H1 (cell line): ENCODE results near the gene PPP2R3B. TPM values are rescaled to one million over a fixed set of nuclear protein-coding genes. Genes with fewer than 3 reads are reported as not detected.

ENCODE experiments used
- ATF2 ChIP-seq: IDR thresholded peaks from 2 replicates; pipeline ENCODE4 v1.6.1; 2012; ENCODE audit warnings: low read length, inconsistent platforms
- CHD1 ChIP-seq: IDR thresholded peaks from 2 replicates; pipeline ENCODE4 v1.6.1; 2012; ENCODE audit warnings: low read depth, low read length, improper control_type of control experiment
- CHD7 ChIP-seq: fragments of 300-600 bp; sonication (generic); IDR thresholded peaks from 2 replicates; pipeline ENCODE4 v1.7.1; 2012; ENCODE audit warnings: low read length, moderate library complexity, mild to moderate bottlenecking, inconsistent platforms; ENCODE audit not compliant: insufficient replicate concordance
- HDAC2 ChIP-seq, 2 experiments: fragments of 300-600 bp in 1 of 2; sonication (generic) in 1 of 2; IDR thresholded peaks; 2 replicates each; pipeline ENCODE4 v1.6.1; 2011 to 2012; ENCODE audit warnings: low read depth in 2 of 2, low read length in 2 of 2, mild to moderate bottlenecking in 2 of 2, moderate library complexity in 2 of 2, borderline replicate concordance in 1 of 2, inconsistent platforms in 1 of 2
- JUN ChIP-seq: IDR thresholded peaks from 2 replicates; pipeline ENCODE4 v1.6.1; 2011; ENCODE audit warnings: low read depth, mild to moderate bottlenecking, improper control_type of control experiment, low read length
- NRF1 ChIP-seq: IDR thresholded peaks from 2 replicates; pipeline ENCODE4 v1.6.1; 2011; ENCODE audit warnings: mild to moderate bottlenecking, low read depth, low read length, improper control_type of control experiment
- SIN3A ChIP-seq, 2 experiments: IDR thresholded peaks in 1 of 2; conservative IDR thresholded peaks in 1 of 2; 2 replicates each; pipeline ENCODE4 v1.6.1; 2011 to 2012; ENCODE audit warnings: low read length in 2 of 2, improper control_type of control experiment in 1 of 2, low read depth in 1 of 2, mild to moderate bottlenecking in 1 of 2
- SIRT6 ChIP-seq: IDR thresholded peaks from one replicate; pipeline ENCODE4 v1.7.1; 2012; ENCODE audit warnings: low read length, inconsistent platforms
- SIX5 ChIP-seq: IDR thresholded peaks from 2 replicates; pipeline ENCODE4 v1.6.1; 2011; ENCODE audit warnings: mild to moderate bottlenecking, low read depth, low read length
- SP4 ChIP-seq: IDR thresholded peaks from 2 replicates; pipeline ENCODE4 v1.6.1; 2012; ENCODE audit warnings: low read length, inconsistent platforms
- YY1 ChIP-seq: IDR thresholded peaks from 2 replicates; pipeline ENCODE4 v1.6.1; 2011; ENCODE audit warnings: low read depth, mild to moderate bottlenecking, low read length
- polyA plus RNA-seq, 7 experiments: library from polyadenylated mRNA; depleted of rRNA in 3 of 7; stranded (reverse) in 5 of 7; unstranded in 2 of 7; fragments of >200 nt in 5 of 7; fragments of 200-250 nt in 2 of 7; gene quantifications; 1 replicate in 5 of 7; 2 replicates in 1 of 7; 4 replicates in 1 of 7; pipeline versions ENCODE4 v1.2.1 to v1.2.3, GENCODE V29; 2011 to 2013; ENCODE audit warnings: missing spikeins in 2 of 7, mixed read lengths in 2 of 7
- total RNA-seq: library from RNA; stranded (reverse); fragmentation: NEBNext Ultra II Directional; extraction: Animal tissue kit (Norgen Biotek cat#: 25700); gene quantifications from 2 replicates; pipeline ENCODE4 v1.2.1, GENCODE V29; 2021

The PPP2R3B gene
- total and polyA plus RNA-seq, 2 of the 8 experiments (the other 6 are each of a cell fraction or from before 2014, with no cell fraction given): 47.6 to 86.7 TPM

- TF ChIP-seq CHD7 (no peak), SP4 (no peak), SIN3A (conservative IDR thresholded peaks at IDR 0.05 in 1 of 2, IDR thresholded peaks at IDR 0.05 in 1 of 2; ENCODE audit: low read depth in 1 of 2, low read length in 2 of 2) (no peak), SIX5 (no peak), ATF2 (no peak), CHD1 (no peak), HDAC2 (IDR thresholded peaks at IDR 0.05; ENCODE audit: borderline replicate concordance in 1 of 2, low read depth in 2 of 2, low read length in 2 of 2) (no peak), SIRT6 (no peak), YY1 (no peak), JUN (no peak), NRF1 (no peak)
Measured at GRCh38 chrX:374596-374995, 12.1 kb downstream of the PPP2R3B start (continued).
